ENCODE data around the gene GRAP2.
"Not testable (repeated sequence)": the region's sequence is repeated elsewhere in the genome, so short reads cannot be mapped to it uniquely, and the experiment has no call there.

The GRAP2 gene

DNA sequence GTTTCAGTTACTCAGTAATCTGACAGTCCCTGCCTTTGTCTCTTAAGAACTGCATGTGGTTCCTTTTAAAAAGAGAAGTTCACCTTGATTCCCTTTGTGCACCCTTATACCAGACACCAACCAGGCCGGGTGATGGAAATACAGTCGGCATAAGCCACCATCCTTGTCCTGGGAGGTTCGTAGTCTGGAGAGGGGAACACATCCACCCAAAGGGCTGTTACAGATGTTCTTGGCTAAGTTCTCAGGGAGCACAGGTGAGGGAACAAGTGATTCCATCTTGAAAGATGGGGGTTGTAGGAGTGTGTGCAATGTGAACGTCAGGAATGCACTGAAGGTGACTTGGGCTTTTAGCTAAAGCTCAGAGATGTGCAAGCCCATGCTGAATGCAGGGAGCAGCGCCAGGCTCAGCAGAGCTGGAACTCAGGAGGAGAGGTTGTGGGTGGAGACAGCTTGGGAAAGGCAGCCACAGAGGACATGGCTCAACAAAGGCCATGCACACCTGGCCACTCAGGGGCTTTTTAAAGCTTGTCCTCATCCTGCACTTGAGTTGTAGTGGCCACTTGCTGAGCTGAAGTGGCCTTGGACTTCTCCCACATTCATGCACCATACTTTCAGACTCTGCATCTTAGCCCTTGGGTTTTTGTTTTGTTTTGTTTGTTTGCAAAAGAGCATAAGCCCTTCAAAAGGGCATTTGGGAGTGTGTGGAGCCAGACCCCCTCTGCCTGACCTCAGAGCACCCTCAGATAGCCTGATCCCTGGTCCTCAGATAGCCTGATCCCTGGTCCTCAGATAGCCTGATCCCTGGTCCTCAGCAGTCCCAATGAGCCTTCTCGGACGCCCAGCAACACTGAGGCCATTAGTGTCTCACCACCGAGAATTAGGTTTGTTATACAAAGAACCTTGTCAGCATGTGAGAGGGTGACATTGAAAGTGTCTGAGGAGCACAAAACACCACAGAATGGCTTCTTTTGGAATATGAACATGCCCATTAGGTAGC, 46.6 kb downstream of the GRAP2 start:
- DNase-seq = no peak

GRCh38 chr22:39949964-39950737, 49.3 kb downstream of the GRAP2 start:
- DNase-seq = no peak

DNA sequence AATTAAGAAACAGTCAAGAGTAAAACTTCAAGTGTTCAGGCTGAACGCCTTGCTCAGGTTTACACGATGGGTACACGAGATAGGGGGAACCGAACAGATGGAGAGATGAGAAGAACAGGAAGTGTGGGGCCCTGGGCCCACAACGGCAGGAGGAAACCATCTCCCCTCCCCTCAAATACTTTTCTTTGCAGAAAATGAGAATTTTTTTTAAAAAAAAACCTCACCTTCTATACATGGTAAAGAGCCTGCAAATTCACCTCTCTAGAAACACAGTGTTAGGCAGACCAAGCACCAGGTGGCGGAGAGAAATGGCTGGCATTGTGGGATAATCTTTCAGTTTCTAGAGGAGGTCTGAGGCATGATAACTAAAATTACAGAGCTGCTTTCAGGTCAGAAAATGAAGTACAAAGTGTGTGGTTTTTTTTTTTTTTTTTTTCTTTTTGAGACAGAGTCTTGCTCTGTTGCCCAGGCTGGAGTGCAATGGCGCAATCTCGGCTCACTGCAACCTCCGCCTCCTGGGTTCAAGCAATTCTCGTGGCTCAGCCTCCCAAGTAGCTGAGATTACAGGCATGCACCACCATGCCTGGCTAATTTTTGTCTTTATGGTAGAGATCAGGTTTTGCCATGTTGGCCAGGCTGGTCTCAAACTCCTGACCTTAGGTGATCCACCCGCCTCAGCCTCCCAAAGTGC, 50.9 kb downstream of the GRAP2 start:
- not testable (repeated sequence) for DNase-seq

DNA sequence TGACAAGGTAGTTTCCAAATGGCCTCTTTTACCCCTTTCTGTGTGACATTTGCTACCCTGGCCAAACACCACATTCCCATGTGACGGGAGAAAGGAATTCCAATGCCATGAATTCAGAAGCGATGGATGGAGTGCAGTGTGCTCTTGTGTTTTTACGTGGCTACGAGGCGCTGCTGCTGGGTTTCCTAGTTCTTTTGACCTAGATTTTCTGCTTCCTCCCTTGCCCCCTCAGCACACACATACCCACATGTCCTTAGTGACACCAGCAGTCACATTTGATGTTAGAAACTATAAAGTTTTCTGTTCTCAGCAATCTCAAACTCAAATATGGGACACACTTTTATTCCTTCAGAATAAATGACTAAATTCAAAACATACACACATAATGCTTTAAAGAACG, 51.5 kb downstream of the GRAP2 start:
- DNase-seq = no peak

GRCh38 chr22:39953101-39953500, 52.2 kb downstream of the GRAP2 start:
- DNase-seq = no peak

- no peak for DNase-seq
Observed at GRCh38 chr22:39954584-39955055, 53.7 kb downstream of the GRAP2 start.

GRCh38 chr22:39955675-39956074, 54.8 kb downstream of the GRAP2 start:
- no peak for DNase-seq

DNA sequence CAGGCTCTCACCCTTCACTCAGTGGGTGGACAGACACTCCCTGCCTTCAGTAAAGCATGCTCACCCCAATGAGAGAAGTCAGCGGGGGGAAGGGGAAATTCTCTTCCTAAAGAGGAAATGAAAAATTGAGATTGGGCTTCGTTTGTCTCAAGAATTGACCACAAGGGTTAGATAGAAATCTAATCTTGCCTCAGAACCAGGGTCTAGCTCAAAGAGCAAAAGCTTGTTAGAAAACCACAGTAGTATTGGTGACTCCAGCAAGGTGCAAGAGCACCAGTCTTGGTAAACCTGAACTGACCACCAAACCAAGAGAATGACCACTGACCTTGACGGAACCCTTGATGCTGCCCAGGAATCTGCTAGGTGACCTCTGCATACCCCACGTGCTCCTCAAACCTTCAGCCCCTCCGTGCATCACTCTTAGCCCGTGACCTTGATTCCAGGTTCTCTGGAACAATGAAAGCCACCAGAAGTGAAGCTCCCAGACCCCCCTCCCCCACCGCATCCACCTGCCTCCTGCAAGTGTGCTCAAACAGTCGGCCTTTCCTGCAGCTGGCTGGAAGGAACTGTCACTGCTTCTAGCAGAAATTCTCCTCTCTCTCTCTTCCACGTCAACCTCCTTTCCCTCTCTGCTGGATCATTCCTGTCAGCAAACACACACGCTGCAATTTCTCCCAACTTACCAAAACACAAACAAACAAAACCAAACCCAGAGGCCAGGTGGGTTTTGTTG, 56.2 kb downstream of the GRAP2 start:
- DNase-seq = no peak

- DNase-seq = no peak
Observed at GRCh38 chr22:39958009-39958711, 57.3 kb downstream of the GRAP2 start.

- no peak for DNase-seq
Observed at GRCh38 chr22:39958949-39959639, 58.2 kb downstream of the GRAP2 start.

DNA sequence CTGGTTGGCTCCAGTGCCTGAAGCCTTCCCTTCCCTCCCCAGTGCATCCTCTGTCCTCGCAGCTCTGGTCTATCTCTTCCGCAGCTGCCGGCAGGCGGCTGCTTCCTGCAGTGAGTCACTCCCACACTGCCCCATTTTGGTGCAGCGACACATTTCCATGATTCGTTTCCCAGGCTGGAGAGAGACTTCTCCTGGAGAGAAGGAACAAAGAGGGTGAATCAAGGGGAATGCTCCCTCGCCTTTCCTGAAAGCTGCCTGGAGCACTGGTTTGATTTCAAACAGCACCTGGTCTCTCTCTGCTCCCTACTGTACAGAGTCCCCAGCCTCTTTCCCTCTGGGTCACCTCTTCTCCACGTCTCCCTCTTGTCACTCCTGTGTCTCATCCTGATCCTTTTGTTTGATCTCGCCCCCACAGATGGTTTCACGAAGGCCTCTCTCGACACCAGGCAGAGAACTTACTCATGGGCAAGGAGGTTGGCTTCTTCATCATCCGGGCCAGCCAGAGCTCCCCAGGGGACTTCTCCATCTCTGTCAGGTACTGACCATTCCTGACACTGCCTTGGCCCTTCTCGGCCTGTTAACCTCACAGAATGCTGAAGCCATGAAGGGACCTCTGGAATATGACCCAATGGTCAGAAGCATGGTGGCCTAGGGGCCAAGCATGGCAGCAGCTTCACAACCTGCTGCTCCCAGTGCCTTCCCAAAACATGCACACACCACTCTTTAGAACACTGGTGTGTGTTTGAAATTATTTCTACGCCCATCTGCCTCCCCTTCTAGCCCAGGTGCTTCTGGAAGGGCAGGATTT, 59.0 kb downstream of the GRAP2 start, which contains the start of gene TMA7B:
TSS of gene TMA7B (plus strand) at position 758 of the 808 bp plus-strand sequence. CDS start 3,978 bp downstream, outside the sequence.
- DNase-seq = peak in 1 of 2 experiments; percentile 21

DNA sequence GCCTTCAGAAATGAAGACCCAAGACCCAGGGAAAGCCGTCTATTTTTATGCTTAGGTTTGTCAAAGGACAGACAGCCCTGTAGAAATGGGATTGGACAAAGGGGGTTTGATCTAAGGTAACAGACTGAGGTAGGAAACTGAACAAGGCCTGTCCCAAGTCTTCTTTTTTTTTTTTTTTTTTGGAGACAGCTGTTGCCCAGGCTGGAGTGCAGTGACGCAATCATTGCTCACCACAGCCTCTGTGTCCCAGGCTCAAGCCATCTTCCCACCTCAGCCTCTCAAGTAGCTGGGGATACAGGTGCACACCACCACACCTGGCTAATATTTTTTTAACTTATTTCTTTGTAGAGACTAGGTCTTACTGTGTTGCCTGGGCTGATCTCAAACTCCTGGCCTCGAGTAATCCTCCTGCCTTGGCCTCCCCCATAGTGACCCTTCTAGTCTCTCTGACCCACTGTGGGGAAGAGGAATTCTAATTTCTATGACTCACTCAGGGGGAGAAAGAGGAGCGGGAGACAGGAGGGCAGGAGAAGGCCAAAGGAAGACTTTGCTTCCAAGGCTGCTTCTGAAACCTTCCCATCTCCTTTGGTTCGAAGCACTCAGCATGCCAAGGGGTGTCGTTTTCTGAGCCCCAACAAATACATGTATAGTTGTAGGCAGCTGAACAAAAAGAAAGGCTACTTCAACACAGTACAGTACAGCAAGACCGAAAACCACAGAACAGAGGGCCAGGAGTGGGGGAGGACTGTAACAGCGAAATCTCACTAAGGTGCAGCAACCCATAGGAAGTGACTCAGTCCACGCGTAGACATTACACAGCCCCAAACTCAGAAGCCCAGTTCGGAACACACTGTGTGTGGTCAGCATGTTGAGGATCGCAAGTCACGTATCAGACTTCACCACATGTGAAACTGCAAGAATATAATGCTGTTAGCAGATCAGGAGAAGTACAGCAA, 60.2 kb downstream of the GRAP2 start:
- DNase-seq = no peak

DNA sequence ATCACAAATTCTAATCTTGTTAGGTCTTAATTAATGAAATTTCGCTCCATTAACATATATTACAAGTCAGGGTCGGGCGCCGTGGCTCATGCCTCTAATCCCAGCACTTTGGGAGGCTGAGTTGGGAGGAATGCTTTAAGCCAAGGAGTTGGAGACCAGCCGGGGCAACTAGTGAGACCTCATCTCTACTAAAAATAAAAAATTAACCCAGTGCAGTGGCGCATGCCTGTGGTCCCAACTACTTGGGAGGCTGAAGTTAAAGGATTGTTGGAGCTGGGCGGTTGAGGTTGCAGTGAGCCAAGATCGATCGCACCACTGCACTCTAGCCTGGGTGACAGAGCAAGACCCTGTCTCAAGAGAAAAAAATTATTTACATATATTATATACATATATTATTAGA, 61.2 kb downstream of the GRAP2 start:
- DNase-seq = no peak

DNA sequence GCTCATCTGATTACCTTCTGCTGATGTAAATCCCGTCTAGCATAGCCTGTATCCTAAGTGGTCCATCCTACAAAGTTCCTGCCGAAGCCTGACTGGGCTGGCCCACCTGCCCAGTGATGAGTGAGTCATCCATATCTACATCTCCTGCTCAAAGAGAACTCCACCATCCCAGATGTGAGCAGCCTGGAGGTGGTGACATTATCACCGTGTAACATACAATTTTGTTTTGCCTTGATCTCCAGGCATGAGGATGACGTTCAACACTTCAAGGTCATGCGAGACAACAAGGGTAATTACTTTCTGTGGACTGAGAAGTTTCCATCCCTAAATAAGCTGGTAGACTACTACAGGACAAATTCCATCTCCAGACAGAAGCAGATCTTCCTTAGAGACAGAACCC, 64.9 kb downstream of the GRAP2 start:
- no peak for DNase-seq

- no peak for DNase-seq
Observed at GRCh38 chr22:39966470-39966869, 65.6 kb downstream of the GRAP2 start.

GRCh38 chr22:39967103-39967829, 66.4 kb downstream of the GRAP2 start:
- no peak for DNase-seq

DNA sequence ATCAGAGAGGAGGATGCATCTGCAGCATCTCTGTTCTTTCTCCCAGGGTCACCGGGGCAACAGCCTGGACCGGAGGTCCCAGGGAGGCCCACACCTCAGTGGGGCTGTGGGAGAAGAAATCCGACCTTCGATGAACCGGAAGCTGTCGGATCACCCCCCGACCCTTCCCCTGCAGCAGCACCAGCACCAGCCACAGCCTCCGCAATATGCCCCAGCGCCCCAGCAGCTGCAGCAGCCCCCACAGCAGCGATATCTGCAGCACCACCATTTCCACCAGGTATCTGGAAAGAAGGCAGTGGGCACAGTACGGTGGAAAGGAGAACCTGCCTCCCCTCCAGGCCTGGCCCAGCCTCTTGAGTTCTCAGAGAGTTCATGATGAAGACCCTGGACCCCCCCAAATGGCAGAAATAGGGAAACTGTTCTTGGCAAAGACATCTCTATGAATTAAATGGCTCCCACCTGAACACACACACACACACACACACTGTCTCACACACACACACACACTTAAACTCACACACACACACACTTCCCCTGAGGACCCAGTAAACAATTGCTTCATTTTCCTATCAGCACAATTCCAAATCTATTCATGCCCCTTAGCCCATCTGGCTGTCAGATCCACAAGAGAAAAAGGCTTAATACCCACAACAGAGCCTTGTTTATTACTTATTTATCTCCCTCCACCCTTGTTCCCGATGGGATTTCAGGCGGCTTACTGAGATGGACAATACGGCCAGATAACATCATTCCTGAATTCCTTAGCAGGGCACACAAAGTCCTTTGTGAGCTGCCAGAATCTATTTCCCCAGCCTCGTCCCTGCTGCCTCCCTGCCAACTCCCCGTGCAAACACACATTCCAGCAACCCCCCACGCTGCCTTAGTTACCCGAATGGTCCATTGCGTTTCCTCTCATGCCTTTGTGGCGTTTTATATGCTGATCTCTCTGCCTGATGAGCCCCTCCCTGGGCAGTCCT, 67.4 kb downstream of the GRAP2 start:
- no peak for DNase-seq
